Esophagus muscularis mucosa (tissue), 4 donors: ENCODE measurements around the gene MEX3C. TPM values are rescaled to one million over a fixed set of nuclear protein-coding genes. Genes with fewer than 3 reads are reported as not detected.

Experiments
- DNase-seq: peaks from one replicate; pipeline ENCODE4 v3.0.0-alpha.2; 2017; ENCODE audit errors: extremely low spot score
- H3K27ac ChIP-seq, 4 donors: fragments of 200-600 bp; sonication (generic); replicated peaks in 1 of 4; 1 replicate in 3 of 4; 2 replicates in 1 of 4; pipeline ENCODE4 v1.5.1; 2016 to 2019; ENCODE audit warnings: mild to moderate bottlenecking in 1 of 4
- H3K27me3 ChIP-seq, 4 donors: fragments of 200-600 bp; sonication (generic); one replicate each; pipeline versions ENCODE4 v1.5.1 to v1.6.0; 2016 to 2019
- H3K36me3 ChIP-seq, 4 donors: fragments of 200-600 bp; sonication (generic); one replicate each; pipeline ENCODE4 v1.5.1; 2016 to 2019
- H3K4me1 ChIP-seq, 4 donors: fragments of 200-600 bp; sonication (generic); one replicate each; pipeline ENCODE4 v1.5.1; 2016 to 2019
- H3K4me3 ChIP-seq, 4 donors: fragments of 200-600 bp; sonication (generic); 1 replicate in 2 of 4; 2 replicates in 2 of 4; pipeline ENCODE4 v1.5.1; 2016 to 2019; ENCODE audit warnings: mild to moderate bottlenecking in 4 of 4, moderate library complexity in 1 of 4
- H3K9me3 ChIP-seq, 4 donors: fragments of 200-600 bp; sonication (generic); 1 replicate in 3 of 4; 2 replicates in 1 of 4; pipeline ENCODE4 v1.5.1; 2016 to 2019
- CTCF ChIP-seq, 3 experiments: fragments of 200-600 bp in 2 of 3; fragments of 450-650 bp in 1 of 3; sonication (generic) in 2 of 3; IDR thresholded peaks; one replicate each; pipeline ENCODE4 v1.5.1; 2017 to 2019; ENCODE audit warnings: antibody characterized with exemption in 3 of 3, mild to moderate bottlenecking in 2 of 3, moderate library complexity in 1 of 3
- EP300 ChIP-seq: sonication (generic); formaldehyde crosslinking; IDR thresholded peaks from one replicate; pipeline ENCODE4 v1.6.1; 2017; ENCODE audit warnings: antibody characterized with exemption
- POLR2A ChIP-seq: fragments of 450-650 bp; IDR thresholded peaks from one replicate; pipeline ENCODE4 v1.6.1; 2017; ENCODE audit warnings: antibody characterized with exemption, moderate library complexity, mild to moderate bottlenecking, low read depth
- POLR2AphosphoS5 ChIP-seq, 2 donors: sonication (generic); formaldehyde crosslinking; IDR thresholded peaks; one replicate each; pipeline ENCODE4 v1.6.1; 2017; ENCODE audit warnings: antibody characterized with exemption in 2 of 2
- WGBS: methylation state at CpG from one replicate; pipeline ENCODE4 v1.1.5; 2018; 5-methylcytosine and 5-hydroxymethylcytosine counted together
- intact Hi-C: fragments of 100-400 bp; cut with DNase I; formaldehyde crosslinking; loops from one replicate; pipeline ENCODE4 v1.15.1; 2023
- total RNA-seq, 4 donors: library from RNA; depleted of rRNA; stranded (reverse); fragments of >200 nt; gene quantifications; one replicate each; pipeline versions ENCODE4 v1.1.0 to v1.2.1, GENCODE V29; 2016

The MEX3C gene
- total RNA-seq, 4 donors from 2014 or later, result 22.8 to 38.0 (median 30.3) TPM

GRCh38 chr18:51171625-51172259, 25.7 kb downstream of the MEX3C start:
- WGBS, result 74% methylated on average over 1 of the region's 1 CpG
- no peaks in the 10 kb centered on the region for H3K9me3 ChIP-seq
- no peak overlapping the region for H3K4me3 ChIP-seq
- H3K27ac ChIP-seq, result no peak overlapping the region
- H3K36me3 ChIP-seq, result peaks cover 0 to 22% (median 11%) of the 10 kb centered on the region in 4 donors
- intact Hi-C loops, result no loop called here
- no peaks in the 10 kb centered on the region for H3K27me3 ChIP-seq
- H3K4me1 ChIP-seq, result no peaks in the 10 kb centered on the region
- no peak for DNase-seq
- TF ChIP-seq POLR2AphosphoS5 (IDR thresholded peaks at IDR 0.05), result no peak
- no peak for TF ChIP-seq POLR2A
- TF ChIP-seq CTCF (IDR thresholded peaks at IDR 0.05), result no peak
- TF ChIP-seq EP300, result no peak

GRCh38 chr18:51171223-51171622, 26.3 kb downstream of the MEX3C start:
- Histone ChIP-seq H3K4me3 (no peak overlapping the region), H3K9me3 (no peaks in the 10 kb centered on the region), H3K4me1 (no peaks in the 10 kb centered on the region), H3K36me3 (peaks cover 0 to 17% (median 5%) of the 10 kb centered on the region in 4 donors), H3K27me3 (no peaks in the 10 kb centered on the region), H3K27ac (no peak overlapping the region)
- TF ChIP-seq CTCF (IDR thresholded peaks at IDR 0.05) (no peak), EP300 (no peak), POLR2A (no peak), POLR2AphosphoS5 (IDR thresholded peaks at IDR 0.05) (no peak)
- DNase-seq, result no peak
- 100% methylated on average over 3 of the region's 3 CpGs for WGBS
- intact Hi-C loops, result no loop called here

GRCh38 chr18:51170664-51171063, 26.8 kb downstream of the MEX3C start:
- intact Hi-C loops, result no loop called here
- TF ChIP-seq POLR2AphosphoS5 (IDR thresholded peaks at IDR 0.05), result no peak
- no peak for TF ChIP-seq CTCF (IDR thresholded peaks at IDR 0.05)
- TF ChIP-seq EP300, result no peak
- no peak for TF ChIP-seq POLR2A
- Histone ChIP-seq H3K4me3 (no peak overlapping the region), H3K27ac (no peak overlapping the region), H3K27me3 (no peaks in the 10 kb centered on the region), H3K9me3 (no peaks in the 10 kb centered on the region), H3K4me1 (no peaks in the 10 kb centered on the region), H3K36me3 (peaks cover 0 to 12% (median 2%) of the 10 kb centered on the region in 4 donors)
- 94% methylated on average over 3 of the region's 3 CpGs for WGBS
- no peak for DNase-seq

- Histone ChIP-seq H3K27me3 (no peaks in the 10 kb centered on the region), H3K4me3 (no peak overlapping the region), H3K27ac (no peak overlapping the region), H3K9me3 (no peaks in the 10 kb centered on the region), H3K36me3 (peaks cover 0 to 2% (median 0%) of the 10 kb centered on the region in 4 donors), H3K4me1 (no peaks in the 10 kb centered on the region)
- TF ChIP-seq CTCF (IDR thresholded peaks at IDR 0.05), result no peak
- TF ChIP-seq POLR2A, result no peak
- no peak for TF ChIP-seq POLR2AphosphoS5 (IDR thresholded peaks at IDR 0.05)
- no peak for TF ChIP-seq EP300
- no peak for DNase-seq
- intact Hi-C loops, result no loop called here
Measured at GRCh38 chr18:51169731-51170130, 27.8 kb downstream of the MEX3C start.
